ENCODE results near the gene SOX6. TPM values are rescaled to one million over a fixed set of nuclear protein-coding genes. Genes with fewer than 3 reads are reported as not detected.

Gene SOX6
- total RNA-seq, 4 donors from 2014 or later = 1.6 to 22.7 (median 6.9) TPM

DNA sequence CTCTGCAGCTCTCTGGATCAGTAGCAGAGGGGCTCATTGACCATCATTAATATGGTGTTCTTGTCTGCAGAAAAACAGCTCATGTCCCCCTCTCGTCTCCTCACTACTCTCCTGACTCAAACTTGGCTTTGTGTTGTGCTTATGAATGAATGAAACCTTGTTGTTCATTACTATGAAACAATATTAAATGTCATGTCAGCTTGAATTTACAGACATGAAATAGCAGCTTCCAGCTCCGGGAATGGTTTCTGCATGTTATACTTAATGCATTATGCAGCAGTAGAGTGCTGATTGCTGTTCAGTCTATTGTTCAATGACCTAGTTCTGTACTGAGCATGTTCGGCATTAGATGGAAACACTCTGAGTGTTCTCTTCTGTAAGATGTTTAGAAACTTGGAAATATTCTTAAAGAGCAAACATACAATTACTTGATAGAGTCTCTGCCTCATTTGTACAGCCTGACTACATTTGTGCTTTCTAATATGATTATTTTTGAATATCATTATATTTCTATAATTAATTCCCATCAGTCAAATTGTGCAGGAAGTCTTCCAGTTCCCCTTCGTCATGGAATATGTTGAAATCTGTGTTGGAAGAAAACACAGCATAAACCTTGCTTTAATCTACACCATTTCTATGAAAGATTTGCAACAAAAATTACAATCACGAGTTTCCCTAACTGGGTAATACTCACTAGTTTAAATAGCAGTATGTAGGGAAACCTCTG lies 340.4 kb downstream of the SOX6 start:
- no peak overlapping the region for H3K27ac ChIP-seq
- H3K36me3 ChIP-seq = no peaks in the 10 kb centered on the region
- no peaks in the 10 kb centered on the region for H3K4me1 ChIP-seq
- no peak for DNase-seq
- no peaks in the 10 kb centered on the region for H3K9me3 ChIP-seq
- WGBS, 2 donors (ENCODE audit: low coverage in 1 of 2) = 71 to 75% methylated on average over 4 to 5 of the region's 5 CpGs
- TF ChIP-seq POLR2A (IDR thresholded peaks at IDR 0.05) = no peak
- TF ChIP-seq EP300 (IDR thresholded peaks at IDR 0.05; ENCODE audit: low read depth) = no peak
- TF ChIP-seq CTCF (IDR thresholded peaks at IDR 0.05) = no peak
- no peak for TF ChIP-seq POLR2AphosphoS5 (IDR thresholded peaks at IDR 0.05)
- no peak overlapping the region for H3K4me3 ChIP-seq
- intact Hi-C loops (cut with DNase I; ENCODE audit: low total_unique reads) (no loop called here), in situ Hi-C loops (cut with MboI; ENCODE audit: low pct_ligation_motif_present in 1 of 4, low pct_unique_long_range_greater_than_20kb in 1 of 4, low sequenced_read_pairs in 3 of 4) (no loop called here)
- no peaks in the 10 kb centered on the region for H3K27me3 ChIP-seq

- TF ChIP-seq EP300 (IDR thresholded peaks at IDR 0.05; ENCODE audit: low read depth) = no peak
- TF ChIP-seq POLR2AphosphoS5 (IDR thresholded peaks at IDR 0.05) = no peak
- no peak for TF ChIP-seq CTCF (IDR thresholded peaks at IDR 0.05)
- no peak for TF ChIP-seq POLR2A (IDR thresholded peaks at IDR 0.05)
- in situ Hi-C loops (cut with MboI; ENCODE audit: low pct_ligation_motif_present in 1 of 4, low pct_unique_long_range_greater_than_20kb in 1 of 4, low sequenced_read_pairs in 3 of 4) (no loop called here), intact Hi-C loops (cut with DNase I; ENCODE audit: low total_unique reads) (no loop called here)
- no peak for DNase-seq
- Histone ChIP-seq H3K27ac (no peak overlapping the region), H3K9me3 (no peaks in the 10 kb centered on the region), H3K27me3 (no peaks in the 10 kb centered on the region), H3K36me3 (no peaks in the 10 kb centered on the region), H3K4me1 (no peaks in the 10 kb centered on the region), H3K4me3 (no peak overlapping the region)
- 63 to 70% methylated on average over 1 to 3 of the region's 3 CpGs for WGBS, 2 donors (ENCODE audit: low coverage in 1 of 2)
Measured at GRCh38 chr11:16013649-16014275, 342.6 kb downstream of the SOX6 start.

- no peaks in the 10 kb centered on the region for H3K36me3 ChIP-seq
- no peak overlapping the region for H3K27ac ChIP-seq
- in situ Hi-C loops (cut with MboI; ENCODE audit: low pct_ligation_motif_present in 1 of 4, low pct_unique_long_range_greater_than_20kb in 1 of 4, low sequenced_read_pairs in 3 of 4) = no loop called here
- no peaks in the 10 kb centered on the region for H3K27me3 ChIP-seq
- H3K4me1 ChIP-seq = no peaks in the 10 kb centered on the region
- 71% methylated on average over 2 to 3 of the region's 3 CpGs for WGBS, 2 donors (ENCODE audit: low coverage in 1 of 2)
- TF ChIP-seq EP300 (IDR thresholded peaks at IDR 0.05; ENCODE audit: low read depth) = no peak
- TF ChIP-seq CTCF (IDR thresholded peaks at IDR 0.05) = no peak
- TF ChIP-seq POLR2AphosphoS5 (IDR thresholded peaks at IDR 0.05) = no peak
- TF ChIP-seq POLR2A (IDR thresholded peaks at IDR 0.05) = no peak
- intact Hi-C loops (cut with DNase I; ENCODE audit: low total_unique reads) = no loop called here
- no peak overlapping the region for H3K4me3 ChIP-seq
- H3K9me3 ChIP-seq = no peaks in the 10 kb centered on the region
- no peak for DNase-seq
Measured at GRCh38 chr11:16013242-16013641, 343.1 kb downstream of the SOX6 start.

GRCh38 chr11:16012125-16012751 lies 344.1 kb downstream of the SOX6 start:
- in situ Hi-C loops (cut with MboI; ENCODE audit: low pct_ligation_motif_present in 1 of 4, low pct_unique_long_range_greater_than_20kb in 1 of 4, low sequenced_read_pairs in 3 of 4) = no loop called here
- intact Hi-C loops (cut with DNase I; ENCODE audit: low total_unique reads) = no loop called here
- DNase-seq = no peak
- Histone ChIP-seq H3K27me3 (no peaks in the 10 kb centered on the region), H3K9me3 (no peaks in the 10 kb centered on the region), H3K27ac (no peak overlapping the region), H3K36me3 (no peaks in the 10 kb centered on the region), H3K4me1 (no peaks in the 10 kb centered on the region), H3K4me3 (no peak overlapping the region)
- TF ChIP-seq POLR2AphosphoS5 (IDR thresholded peaks at IDR 0.05) = no peak
- TF ChIP-seq EP300 (IDR thresholded peaks at IDR 0.05; ENCODE audit: low read depth) = no peak
- TF ChIP-seq POLR2A (IDR thresholded peaks at IDR 0.05) = no peak
- no peak for TF ChIP-seq CTCF (IDR thresholded peaks at IDR 0.05)
- WGBS, 2 donors (ENCODE audit: low coverage in 1 of 2) = 78 to 82% methylated on average over 5 to 6 of the region's 6 CpGs
